D721Med (cell line): ENCODE measurements around the gene PHKG1.
"Not testable (repeated sequence)": the region's sequence is repeated elsewhere in the genome, so short reads cannot be mapped to it uniquely, and the experiment has no call there.

ENCODE experiments used
- DNase-seq: peaks from one replicate; pipeline ENCODE4 v3.0.0; 2011; ENCODE audit warnings: low spot score; ENCODE audit not compliant: insufficient read length
- FAIRE-seq: peaks from 2 replicates; lab custom pipeline; 2011; peaks lifted over from hg19 to GRCh38; lab: Jason Lieb, UNC
- TF ChIP-seq, protein P1 (sequence below): IDR thresholded peaks from 2 replicates; pipeline ENCODE4 v1.5.1; 2012; ENCODE audit warnings: mild to moderate bottlenecking, control low read depth; ENCODE audit not compliant: insufficient read depth; ENCODE audit errors: missing control alignments

PHKG1 gene

GRCh38 chr7:56092789-56093531 lies at the start of gene PHKG1:
Gene PHKG1 (minus strand): TSS chr7:56092952. CDS start chr7:56088941, 4,011 bp downstream.
- no peak for FAIRE-seq
- TF ChIP-seq, protein P1, sequence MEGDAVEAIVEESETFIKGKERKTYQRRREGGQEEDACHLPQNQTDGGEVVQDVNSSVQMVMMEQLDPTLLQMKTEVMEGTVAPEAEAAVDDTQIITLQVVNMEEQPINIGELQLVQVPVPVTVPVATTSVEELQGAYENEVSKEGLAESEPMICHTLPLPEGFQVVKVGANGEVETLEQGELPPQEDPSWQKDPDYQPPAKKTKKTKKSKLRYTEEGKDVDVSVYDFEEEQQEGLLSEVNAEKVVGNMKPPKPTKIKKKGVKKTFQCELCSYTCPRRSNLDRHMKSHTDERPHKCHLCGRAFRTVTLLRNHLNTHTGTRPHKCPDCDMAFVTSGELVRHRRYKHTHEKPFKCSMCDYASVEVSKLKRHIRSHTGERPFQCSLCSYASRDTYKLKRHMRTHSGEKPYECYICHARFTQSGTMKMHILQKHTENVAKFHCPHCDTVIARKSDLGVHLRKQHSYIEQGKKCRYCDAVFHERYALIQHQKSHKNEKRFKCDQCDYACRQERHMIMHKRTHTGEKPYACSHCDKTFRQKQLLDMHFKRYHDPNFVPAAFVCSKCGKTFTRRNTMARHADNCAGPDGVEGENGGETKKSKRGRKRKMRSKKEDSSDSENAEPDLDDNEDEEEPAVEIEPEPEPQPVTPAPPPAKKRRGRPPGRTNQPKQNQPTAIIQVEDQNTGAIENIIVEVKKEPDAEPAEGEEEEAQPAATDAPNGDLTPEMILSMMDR, result peak; percentile 5
- no peak for DNase-seq

- not testable (repeated sequence) for FAIRE-seq, DNase-seq
Observed at GRCh38 chr7:56131062-56131461, 38.3 kb upstream of the PHKG1 start.

DNA sequence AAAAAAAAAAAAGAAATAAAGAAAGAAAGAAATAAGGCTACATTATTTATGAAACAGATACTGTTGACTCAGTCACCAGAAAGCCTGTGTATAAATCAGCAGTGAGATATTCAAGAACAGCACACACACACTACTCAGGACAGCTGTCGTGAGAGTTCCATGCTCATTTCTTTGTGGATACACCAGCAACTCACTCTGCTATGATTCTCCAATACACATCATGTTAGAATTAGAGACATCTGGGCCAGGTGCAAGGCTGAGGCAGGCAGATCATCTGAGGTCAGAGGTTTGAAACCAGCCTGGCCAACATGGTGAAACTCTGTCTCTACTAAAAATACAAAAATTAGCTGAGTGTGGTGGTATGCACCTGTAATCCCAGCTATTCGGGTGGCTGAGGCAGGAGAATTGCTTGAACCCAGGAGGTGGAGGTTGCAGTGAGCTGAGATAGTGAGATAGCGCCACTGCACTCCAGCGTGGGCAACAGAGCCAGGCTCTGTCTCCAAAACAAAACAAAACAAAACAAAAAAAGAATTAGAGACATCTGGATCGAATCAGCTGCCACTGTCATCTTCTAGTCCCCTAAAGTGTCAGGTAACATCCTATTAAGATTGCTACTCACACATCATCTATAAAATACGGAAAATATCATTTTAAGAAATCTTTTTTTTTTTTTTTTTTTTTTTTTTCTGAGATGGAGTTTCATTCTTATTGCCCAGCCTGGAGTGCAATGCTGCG lies 34.7 kb upstream of the PHKG1 start:
- FAIRE-seq, result no peak
- TF ChIP-seq, protein P1, result no peak
- DNase-seq, result no peak

DNA sequence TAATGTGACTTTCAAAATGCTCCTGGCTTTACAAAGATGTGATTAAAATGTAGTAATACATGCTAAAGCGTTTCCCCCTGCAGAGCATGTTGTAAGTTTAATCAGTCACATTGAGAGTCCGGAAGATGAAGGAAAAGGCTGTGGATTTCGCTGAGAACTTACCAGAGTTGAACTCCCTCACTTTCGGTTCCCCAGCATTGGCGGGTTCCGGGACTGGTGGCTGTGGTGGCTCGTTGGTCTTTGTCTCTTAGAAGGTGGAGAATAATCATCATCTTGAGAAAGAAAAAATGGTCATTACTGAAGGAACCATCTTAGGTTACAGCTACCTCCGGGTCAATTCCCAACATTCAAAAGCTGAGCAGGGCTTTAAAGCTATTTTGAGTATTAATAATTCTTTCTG lies 33.1 kb upstream of the PHKG1 start:
- no peak for DNase-seq

GRCh38 chr7:56124981-56125380 lies 32.2 kb upstream of the PHKG1 start:
- FAIRE-seq (no peak), DNase-seq (no peak)
- TF ChIP-seq, protein P1, result no peak

More for the DNA sequence above, 33.1 kb upstream of the PHKG1 start:
- TF ChIP-seq, protein P1, result no peak
- FAIRE-seq, result no peak

DNA sequence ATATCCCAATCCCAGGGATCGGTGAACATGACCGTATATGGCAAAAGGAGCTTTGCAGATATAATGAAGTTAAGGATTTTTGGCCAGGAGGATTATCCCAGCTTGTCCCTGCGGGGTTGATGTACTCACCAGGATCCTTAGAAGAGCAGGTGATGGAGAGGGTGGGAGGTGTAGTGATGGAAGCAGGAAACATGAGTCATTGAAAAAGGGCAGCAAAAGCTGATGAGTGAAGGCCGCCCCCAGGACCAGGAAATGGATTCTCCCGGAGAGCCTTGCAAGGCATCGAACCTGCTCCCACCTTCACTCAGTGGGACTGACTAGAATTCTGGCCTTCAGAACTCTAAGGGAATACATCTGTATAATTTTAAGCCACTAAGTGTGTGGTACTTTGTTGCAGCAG lies 28.7 kb upstream of the PHKG1 start:
- no peak for FAIRE-seq
- TF ChIP-seq, protein P1, result no peak
- no peak for DNase-seq

GRCh38 chr7:56115852-56116538 lies 23.2 kb upstream of the PHKG1 start, which contains the start of gene NUPR2:
Gene NUPR2 (minus strand): TSS chr7:56116417. CDS start chr7:56116314, 103 bp downstream.
- FAIRE-seq, result no peak
- no peak for DNase-seq
- TF ChIP-seq, protein P1, result no peak

- DNase-seq, FAIRE-seq: not testable (repeated sequence)
Observed at GRCh38 chr7:56112244-56112643, 19.5 kb upstream of the PHKG1 start.
